CD4-positive, alpha-beta T cell treated with Interleukin-21 for 1 hour (primary cell): ENCODE data around the gene JAGN1.
"Not testable (repeated sequence)": the region's sequence is repeated elsewhere in the genome, so short reads cannot be mapped to it uniquely, and the experiment has no call there.

Experiments
- DNase-seq: peaks from one replicate; pipeline ENCODE4 v3.0.0-alpha.2; 2020

Gene JAGN1

DNA sequence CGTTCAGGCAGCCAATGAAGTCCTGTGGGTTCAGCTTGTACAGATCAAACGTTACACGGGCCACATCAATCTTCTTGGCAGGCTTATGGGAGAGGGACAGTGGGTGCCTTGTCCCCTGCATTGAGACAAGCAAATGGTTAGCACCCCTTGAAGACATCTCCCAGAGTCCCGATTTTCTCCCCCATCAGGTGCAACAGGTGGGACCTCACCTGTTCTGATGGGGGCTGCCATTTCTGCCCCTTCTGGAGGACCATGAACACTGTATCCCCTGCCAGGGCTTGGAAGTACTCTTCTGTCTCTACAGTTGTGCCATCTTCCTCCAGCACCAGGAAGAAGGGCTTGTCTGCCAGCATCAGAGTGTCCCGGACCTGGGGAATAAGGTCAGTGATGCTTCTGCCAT lies 20.5 kb upstream of the JAGN1 start:
- no peak for DNase-seq

DNA sequence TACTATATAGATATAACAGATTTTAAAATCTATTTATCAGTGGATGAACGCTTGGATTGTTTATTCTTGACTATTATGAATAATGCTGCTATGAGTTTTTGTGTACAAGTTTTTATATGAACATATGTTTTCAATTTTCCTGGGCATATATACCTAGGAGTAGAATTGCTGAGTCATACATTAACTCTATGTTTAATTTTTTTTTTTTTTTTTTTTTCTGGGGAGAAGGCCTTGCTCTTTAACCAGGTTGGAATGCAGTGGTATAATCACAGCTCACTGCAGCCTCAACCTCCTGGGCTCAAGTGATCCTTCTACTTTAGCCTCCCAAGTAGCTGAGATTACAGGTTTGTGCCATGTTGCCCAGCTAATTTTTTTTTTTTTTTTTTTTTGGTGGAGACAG lies 19.4 kb upstream of the JAGN1 start:
- DNase-seq: no peak

DNA sequence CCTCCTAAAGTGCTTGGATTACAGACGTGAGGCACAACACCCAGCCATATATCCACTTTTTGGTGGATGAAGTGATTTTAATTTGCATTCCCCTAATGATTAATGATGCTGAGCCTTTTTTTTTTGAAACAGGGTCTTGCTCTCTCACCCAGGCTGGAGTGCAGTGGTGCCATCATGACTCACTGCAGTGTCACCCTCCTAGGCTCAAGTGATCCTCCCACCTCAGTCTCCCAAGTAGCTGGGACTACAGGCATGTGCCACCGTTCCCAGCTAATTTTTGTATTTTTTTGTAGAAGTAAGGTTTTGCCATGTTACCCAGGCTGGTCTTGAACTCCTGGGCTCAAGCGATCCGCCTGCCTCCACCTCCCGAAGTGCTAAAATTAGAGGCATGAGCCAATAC lies 18.3 kb upstream of the JAGN1 start:
- DNase-seq: not testable (repeated sequence)

DNA sequence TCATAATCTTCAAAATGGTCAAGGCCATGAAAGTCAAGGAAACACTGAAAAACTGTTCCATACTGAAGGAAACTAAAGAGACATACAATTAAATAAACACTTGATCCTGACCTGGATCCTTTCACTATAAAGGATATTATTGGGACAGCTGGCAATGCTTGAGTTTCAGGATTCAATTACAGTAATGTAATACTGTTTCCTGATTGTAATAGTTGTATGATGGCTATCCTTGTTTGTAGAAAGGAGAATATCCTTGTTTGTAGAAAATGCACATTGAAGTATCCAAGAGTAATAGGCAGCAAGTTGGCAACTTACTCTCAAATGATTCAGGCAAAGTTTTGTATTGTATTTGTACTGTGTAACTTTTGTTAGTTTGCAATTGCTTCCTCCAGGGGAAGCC lies 15.0 kb upstream of the JAGN1 start:
- DNase-seq: no peak

DNA sequence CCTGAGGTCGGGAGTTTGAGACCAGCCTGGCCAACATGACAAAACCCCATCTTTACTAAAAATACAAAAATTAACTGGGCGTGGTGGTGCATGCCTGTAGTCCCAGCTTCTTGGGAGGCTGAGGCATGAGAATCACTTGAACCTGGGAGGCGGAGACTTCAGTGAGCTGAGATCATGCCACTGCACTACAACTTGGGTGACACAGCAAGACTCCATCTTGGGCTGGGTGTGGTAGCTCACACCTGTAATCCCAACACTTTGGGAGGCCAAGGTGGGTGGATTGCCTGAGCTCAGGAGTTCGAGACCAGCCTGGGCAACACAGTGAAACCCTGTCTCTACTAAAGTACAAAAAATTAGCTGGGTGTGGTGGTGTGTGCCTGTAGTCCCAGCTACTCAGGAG lies 14.2 kb upstream of the JAGN1 start:
- DNase-seq: not testable (repeated sequence)

DNA sequence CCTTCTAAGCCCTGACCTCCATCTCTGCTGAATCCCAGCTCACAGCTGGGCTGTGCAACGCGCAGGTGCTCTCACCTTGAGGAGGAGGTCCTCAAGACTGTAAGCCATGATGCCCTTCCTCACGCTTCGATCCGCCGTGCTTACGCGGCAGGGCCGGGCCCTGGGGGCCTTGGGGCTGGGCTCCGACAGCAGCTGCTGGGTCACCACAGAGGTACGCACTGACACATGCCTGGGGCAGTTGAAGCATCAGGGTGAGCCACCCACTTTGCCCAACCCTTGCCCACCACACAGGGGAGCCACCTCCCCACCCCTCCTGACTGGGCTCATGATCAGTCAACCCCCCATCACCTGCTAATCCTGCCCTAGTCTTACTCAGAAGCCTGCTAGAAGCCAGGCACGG lies 13.4 kb upstream of the JAGN1 start:
- no peak for DNase-seq

DNA sequence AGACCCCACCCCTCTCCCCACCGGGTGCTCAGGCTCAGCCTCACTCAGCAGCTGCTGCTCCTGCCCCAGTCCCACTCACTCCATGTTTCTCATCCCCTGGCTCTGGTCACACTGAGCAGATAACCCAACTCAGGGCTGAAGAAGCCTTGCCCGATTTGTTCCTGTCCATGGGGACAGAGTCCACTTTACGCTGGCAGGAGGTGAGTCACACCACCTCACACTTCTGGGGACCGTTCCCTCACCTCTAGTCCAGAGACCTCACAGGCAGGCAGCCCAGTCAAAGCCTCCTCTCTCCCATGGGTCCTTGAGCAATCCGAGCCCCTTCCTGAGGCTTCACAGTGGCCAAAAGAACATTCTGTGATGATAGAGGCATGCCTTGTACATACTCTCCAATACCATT lies 11.7 kb upstream of the JAGN1 start:
- DNase-seq: no peak

DNA sequence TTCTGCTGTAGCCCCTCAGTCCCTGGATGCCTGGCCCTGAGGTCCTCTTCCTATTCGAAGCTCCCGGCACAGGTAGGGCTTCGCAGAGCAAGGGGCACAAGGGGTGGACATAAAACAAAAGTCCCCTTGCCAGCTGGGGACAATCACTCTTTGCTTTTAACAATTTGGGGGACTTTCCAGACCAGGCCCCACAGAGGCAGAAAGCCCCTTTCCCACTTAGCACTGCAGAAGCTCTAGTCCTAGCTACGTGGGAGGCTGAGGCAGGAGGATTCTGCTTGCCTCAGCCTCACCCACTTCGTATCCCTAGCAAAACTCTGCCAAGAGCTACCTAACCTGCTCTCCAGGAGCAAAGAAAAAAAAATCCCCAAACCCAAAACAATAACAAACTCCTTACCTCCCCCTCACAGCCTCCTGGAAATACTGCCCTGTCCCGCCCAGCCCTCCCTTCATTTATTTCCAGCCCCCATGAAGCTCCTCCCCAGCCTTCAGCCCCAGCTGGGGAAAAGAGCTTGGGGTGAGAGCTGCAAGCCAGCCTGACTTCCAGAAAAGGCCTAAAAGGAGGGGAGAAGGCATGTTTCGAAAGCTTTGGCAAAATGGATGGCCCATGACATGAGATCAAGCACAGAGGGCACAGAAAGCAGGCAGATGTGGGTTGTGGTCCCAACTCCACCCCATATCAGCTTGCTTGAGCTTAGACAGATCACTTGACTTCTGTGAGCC lies 10.4 kb upstream of the JAGN1 start, which contains the start of gene CIDEC:
Gene CIDEC (minus strand): TSS at position 424 of the 720 bp plus-strand sequence. CDS start 1,767 bp downstream, outside the sequence.
- no peak for DNase-seq

DNA sequence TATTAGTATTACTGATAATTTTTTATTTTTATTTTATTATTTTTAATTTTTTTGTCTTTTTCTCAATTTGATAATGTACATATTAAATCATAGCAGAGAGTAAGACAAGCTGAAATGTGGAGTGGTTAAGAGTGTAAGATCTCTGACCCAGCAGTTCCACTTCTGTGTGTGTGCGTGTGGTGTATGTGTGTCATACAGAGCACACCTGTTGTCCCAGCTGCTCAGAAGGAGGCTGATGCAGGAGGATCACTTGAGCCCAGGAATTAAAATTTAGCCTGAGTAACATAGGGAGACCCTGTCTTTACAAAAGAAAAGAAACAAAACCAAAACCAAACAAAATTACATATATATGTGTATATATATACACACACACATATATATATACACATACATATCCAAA lies 9.0 kb upstream of the JAGN1 start:
- no peak for DNase-seq

DNA sequence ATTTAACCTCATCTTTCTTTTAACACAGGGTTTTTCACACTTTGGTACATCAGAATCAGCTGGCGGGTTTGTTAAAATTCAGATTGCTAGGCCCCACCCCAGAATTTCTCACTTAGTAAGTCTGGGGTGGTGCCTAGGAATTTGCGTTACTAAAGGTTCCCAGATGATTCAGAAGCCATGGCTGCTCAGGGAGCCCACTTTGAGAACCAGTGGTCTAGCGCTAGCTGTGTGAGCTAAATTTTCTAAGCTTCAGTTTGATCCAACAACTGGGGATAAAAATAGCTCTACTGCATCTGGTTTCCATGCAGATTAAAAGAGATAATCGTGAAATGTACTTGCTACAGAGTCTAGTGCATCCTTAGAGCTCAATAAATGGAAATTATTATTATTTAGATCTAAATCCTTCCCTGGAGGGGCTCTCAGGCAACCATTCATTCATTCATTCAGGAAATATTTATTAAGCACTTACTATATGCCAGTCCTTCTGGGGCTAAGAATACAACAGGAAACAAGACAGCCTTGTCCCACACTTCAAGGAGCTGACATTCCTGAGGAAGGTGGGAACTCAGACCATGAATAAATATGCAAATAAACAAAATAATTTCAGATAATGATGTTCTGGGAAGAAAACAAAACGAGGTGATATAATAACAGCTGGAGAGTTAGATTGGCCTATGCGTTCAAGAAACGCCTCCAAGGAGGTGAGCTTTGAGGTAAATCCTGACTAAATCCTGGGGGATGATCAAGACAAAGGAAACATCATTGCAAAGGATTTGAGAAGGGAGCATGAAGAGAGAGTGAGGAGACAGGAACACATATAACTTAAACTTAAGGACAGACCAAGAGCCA lies 6.5 kb upstream of the JAGN1 start:
- DNase-seq: no peak

DNA sequence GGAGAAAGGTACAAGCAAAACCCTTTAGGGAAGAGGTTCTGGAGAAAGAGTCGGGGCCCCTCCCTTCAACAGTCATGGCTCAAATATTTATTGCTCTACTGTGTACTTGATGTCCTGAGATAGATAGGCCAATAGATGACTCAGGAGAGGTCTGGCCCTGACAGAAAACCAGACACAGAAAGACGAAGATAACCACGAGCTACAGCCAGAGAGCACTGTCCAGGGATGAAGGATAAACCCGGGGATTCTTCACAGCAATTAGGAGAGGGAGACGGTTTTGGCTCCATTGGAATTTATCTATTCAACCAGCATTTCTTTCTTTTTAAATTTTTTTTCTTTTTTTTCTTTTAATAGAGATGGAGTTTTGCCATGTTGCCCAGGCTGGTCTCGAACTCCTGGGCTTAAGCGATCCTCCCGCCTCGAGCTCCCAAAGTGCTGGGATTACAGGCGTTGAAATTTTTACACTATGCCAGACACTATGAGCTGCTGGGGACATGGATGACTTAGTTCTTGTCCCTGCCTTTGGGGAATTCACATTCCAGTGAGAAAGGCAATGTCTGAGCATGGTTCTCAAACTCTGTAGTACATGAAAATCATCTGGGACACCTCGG lies 5.8 kb upstream of the JAGN1 start:
- no peak for DNase-seq

DNA sequence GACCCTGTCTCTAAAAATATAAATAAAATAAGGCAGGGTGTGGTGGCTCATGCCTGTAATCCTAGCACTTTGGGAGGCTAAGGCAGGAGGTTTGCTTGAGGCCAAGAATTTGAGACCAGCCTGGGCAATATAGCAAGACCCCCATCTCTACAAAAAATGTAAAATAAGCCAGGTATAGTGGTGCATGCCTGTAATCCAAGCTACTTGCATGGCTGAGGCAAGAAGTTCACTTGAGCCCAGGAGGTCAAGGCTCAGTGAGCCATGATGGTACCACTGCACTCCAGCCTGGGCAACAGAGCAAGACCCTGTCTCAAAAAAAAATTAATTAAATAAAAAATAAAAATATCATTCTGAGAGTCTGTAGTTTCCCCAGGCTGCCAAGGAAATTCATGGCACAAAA lies 4.1 kb upstream of the JAGN1 start:
- no peak for DNase-seq

DNA sequence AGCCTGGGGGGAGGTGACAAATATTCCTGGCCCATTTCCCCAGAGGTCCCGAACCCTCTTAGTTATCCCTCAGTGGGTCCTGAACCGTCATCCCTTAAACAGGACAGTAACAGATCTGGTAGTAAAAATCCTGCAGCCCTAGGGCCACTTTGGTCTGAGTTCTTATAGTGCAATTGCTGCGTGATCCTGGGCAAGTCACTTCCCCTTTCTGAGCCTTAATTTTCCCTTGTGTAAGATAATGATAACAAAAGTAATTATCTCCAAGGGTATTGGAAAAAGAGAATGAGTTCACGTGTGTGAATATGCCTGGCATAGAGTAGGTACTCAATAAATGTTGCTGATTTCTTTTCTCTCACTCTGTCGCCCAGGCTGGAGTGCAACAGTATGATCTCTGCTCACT lies 2.9 kb upstream of the JAGN1 start:
- DNase-seq: no peak

DNA sequence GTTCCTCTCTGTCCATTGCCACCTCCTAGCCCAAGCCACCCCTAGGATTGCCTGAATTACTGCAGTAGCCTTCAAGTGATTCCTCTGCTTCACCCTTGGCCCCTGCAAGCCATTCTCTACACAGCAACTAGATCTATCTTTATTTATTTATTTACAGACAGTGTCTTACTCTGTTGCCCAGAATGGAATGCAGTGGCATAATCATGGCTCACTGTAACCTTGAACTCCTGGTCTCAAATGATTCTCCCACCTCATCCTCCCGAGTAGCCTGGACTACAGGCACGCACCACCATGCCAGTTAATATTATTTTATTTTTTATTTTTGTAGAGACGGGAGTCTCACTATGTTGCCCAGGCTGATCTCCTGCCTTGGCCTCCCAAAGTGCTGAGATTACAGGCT lies 1.9 kb upstream of the JAGN1 start:
- DNase-seq: no peak

DNA sequence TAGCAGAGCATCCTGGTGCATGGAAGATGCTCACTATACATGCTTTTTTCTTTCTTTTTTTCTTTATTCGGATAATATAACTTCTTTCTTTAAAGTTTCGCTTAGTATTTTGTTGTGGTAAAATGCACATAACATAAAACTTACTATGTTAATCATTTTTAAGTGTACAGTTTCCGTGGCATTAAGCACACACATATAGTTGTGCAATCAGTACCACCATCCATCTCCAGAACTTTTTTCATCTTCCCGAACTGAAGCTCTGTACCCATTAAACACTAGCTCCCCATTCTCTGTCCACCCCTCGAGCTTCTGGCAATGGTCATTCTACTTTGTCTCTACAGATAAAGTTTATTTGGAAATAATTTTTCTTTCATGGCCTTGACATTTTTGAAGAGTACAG lies 1.0 kb upstream of the JAGN1 start:
- DNase-seq: no peak

DNA sequence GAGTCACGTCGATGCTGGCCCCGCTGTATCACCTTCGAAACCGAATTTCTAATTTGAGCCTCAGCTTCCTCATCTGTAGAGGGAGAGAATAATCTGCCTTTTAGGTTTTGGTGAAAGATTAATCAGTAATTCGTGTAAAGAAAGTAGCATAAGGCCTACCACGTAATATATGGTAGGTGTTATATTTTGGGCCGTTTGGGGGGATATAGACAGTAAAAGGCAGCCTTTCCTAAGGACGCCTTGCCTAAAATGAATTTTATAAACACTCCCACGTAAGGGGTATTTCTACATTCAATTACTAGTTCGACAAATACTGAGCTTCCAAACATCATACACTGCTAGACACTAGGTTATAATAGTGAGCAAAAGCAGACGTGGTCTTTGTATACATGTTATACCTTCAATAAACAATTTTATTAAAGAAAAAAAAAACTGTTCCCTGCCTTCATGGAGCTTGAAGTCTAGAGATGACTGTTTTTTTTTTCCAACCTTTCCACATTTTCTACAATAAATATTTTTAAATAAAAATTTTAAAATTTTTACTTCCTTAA lies 737 bp downstream of the JAGN1 start:
- DNase-seq: no peak

DNA sequence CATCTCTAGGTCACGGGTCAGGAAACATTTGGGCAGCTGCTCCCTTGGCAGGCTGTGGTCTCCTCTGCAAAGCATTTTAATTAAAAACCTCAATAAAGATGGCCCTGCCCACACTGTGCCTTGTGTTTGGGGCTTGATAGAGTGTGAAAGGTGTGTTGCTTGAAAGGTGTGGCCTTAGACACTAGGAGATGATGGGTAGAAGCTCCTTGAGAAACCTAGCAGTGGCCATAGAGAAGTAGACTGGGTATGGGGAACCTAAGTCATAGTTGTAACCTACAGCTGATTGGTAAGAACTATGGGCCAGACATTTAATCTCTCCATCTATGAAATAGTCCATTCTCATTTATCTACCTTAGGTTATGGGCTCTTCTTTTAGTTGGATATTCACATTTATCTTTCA lies 3.3 kb downstream of the JAGN1 start:
- DNase-seq: no peak

DNA sequence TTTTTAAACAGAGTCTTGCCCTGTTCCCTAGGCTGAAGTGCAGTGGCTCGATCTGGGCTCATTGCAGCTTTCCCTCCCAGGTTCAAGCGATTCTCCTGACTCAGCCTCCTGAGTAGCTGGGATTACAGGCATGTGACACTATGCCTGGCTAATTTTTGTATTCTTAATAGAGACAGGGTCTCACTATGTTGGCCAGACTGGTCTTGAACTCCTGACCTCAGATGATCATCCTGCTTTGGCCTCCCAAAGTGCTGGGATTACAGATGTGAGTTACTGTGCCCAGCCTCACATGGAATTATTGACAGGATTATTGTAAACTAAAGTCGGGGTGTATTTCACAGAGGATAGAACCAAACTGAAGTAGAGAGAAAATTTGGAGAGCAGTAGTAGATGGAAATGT lies 5.3 kb downstream of the JAGN1 start:
- not testable (repeated sequence) for DNase-seq

DNA sequence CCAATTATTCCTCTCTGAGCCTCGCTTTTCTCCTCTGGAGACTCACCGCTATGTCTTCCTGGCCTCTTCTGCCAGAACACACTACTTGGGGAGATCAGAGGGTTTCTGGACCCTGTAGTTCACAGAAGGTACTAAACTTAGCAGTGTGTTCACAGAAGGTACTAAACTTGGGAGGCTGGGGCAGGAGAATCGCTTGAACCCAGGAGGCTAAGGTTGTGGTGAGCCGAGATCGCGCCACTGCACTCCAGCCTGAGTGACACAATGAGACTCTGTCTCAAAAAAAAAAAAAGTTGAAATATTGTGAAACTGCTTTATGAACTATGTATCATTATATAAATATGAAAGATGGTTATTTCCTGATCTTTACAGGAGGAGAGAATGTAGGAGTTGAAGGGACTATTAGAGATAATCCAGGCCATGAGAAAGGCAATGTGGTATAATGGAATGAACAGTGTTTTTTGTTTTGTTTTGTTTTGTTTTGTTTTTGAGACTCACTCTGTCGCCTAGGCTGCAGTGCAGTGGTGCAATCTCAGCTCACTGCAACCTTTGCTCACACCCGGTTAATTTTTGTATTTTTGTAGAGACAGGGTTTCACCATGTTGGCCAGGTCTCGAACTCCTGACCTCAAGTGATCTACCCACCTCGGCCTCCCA lies 6.5 kb downstream of the JAGN1 start:
- DNase-seq: not testable (repeated sequence)

DNA sequence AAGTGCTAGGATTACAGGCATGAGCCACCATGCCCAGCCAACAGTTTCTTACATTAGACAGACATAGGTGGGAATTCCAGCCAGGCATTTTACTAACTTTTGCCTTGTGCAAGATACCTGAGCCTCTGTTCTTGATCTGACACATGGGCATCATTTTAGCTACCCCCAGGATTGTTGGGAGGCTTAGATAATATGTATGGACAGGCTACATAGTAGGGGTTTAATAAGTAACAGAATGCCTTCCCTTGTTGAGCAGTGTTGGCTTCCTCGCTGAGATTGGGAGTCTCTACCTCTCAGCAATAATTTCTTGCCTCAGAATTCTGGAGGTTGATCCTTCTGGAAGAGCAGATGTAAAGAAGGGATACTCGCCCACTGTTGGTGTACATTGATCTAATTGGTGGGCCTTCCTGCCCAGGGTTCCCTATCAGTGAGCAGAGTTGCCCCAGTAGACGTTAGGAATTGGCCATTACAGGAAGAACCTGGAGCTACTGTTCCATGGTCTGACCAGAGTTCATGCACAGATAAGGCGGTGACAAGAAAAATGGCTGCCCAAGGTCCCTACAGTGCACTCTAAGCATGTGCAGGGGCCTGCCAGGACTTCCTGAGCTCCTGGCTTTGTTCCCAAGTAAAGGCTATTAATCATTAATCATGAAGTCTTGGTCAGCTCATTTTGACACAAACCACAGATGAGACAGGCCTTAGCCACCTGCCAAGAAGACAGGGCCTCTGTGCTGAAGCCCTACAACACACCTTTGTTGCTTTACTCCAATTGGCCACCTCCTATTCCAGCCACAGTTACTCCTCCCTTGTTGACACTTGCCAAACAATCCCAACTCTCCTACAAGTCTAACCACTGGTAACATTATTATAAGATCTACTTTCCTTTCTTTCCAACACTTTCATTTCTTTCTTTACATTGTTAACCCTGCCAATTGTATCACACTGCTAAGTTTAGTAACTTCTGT lies 7.3 kb downstream of the JAGN1 start:
- no peak for DNase-seq

DNA sequence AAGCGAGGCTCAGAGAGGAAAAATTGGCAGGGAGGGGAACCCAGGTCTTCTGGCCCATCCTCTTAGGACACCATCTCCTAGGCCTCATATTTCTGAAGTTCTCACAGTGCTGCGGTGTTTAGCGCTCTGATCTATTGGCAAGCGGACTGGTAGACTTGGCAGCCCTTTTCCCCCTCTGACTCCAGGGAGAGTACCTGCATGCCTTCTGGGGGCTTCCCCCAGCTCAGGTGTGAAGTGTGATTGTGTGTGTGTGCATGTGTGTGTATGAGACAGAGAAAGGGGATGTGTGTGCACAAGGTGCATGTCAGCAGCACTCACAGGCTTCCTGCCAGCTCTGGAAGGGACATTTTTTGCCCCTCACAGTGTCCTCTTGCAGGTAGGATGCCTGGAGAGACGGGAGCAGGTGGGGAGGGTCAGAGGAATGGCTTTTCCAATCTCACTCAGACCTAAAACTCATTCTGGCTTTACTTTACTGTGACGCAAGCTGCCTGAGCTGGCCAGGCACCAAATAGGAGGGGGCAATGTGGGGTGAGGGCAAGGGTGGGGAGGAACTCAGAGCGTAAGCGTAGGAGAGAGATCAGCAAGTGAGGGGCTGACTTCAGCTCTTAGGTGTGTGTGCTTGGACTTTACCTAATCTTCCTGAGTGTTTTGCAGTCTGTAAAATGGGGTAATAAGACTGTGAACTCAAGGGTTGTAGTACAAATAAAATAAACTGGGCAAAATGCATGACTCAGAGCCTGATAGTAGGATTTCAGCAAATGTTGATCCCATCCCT lies 8.2 kb downstream of the JAGN1 start:
- DNase-seq: no peak
